Astrocyte (in vitro differentiated cells and primary cell): ENCODE data around the gene SNW1. TPM values are rescaled to one million over a fixed set of nuclear protein-coding genes. Genes with fewer than 3 reads are reported as not detected.
"Not testable (repeated sequence)": the region's sequence is repeated elsewhere in the genome, so short reads cannot be mapped to it uniquely, and the experiment has no call there.

Source experiments
- DNase-seq: peaks from one replicate; pipeline ENCODE4 v3.0.0-alpha.2; 2010; ENCODE audit warnings: low read depth
- FAIRE-seq: peaks from 2 replicates; lab custom pipeline; 2011; peaks lifted over from hg19 to GRCh38; lab: Jason Lieb, UNC
- H2AFZ ChIP-seq: 2 replicates; pipeline ENCODE4 v1.6.0; 2012; ENCODE audit warnings: low read depth, low read length, inconsistent platforms
- H3K27ac ChIP-seq: 2 replicates; pipeline ENCODE4 v1.5.1; 2011; ENCODE audit warnings: low read depth, low read length, inconsistent platforms
- H3K27me3 ChIP-seq: 2 replicates; pipeline ENCODE4 v1.6.0; 2011; ENCODE audit warnings: low read length, inconsistent platforms; ENCODE audit not compliant: insufficient read depth
- H3K36me3 ChIP-seq: 2 replicates; pipeline ENCODE4 v1.5.1; 2011; ENCODE audit warnings: low read length, inconsistent platforms; ENCODE audit not compliant: insufficient read depth
- H3K4me1 ChIP-seq: 2 replicates; pipeline ENCODE4 v1.5.1; 2011; ENCODE audit warnings: low read length, inconsistent platforms; ENCODE audit not compliant: insufficient read depth
- H3K4me2 ChIP-seq: 2 replicates; pipeline ENCODE4 v1.6.0; 2012; ENCODE audit warnings: low read length, inconsistent platforms
- H3K4me3 ChIP-seq: 2 replicates; pipeline ENCODE4 v1.5.1; 2011; ENCODE audit warnings: low read depth, mild to moderate bottlenecking, low read length, inconsistent platforms; ENCODE audit not compliant: insufficient read depth
- H3K79me2 ChIP-seq: 2 replicates; pipeline ENCODE4 v1.6.0; 2012; ENCODE audit warnings: mild to moderate bottlenecking, low read length, inconsistent platforms; ENCODE audit not compliant: insufficient read depth
- H3K9ac ChIP-seq: 2 replicates; pipeline ENCODE4 v1.6.0; 2012; ENCODE audit warnings: mild to moderate bottlenecking, low read length, inconsistent platforms
- H3K9me3 ChIP-seq: 2 replicates; pipeline ENCODE4 v1.5.1; 2012; ENCODE audit warnings: low read depth, mild to moderate bottlenecking, low read length, inconsistent platforms; ENCODE audit not compliant: insufficient read depth
- H4K20me1 ChIP-seq: 2 replicates; pipeline ENCODE4 v1.6.0; 2012; ENCODE audit warnings: low read length, inconsistent platforms; ENCODE audit not compliant: insufficient read depth
- H3K27ac Mint-ChIP-seq: one replicate; pipeline ENCODE4 v1.8.0; 2021; ENCODE audit warnings: mild to moderate bottlenecking, mixed read lengths; ENCODE audit not compliant: unreplicated experiment
- H3K27me3 Mint-ChIP-seq: one replicate; pipeline ENCODE4 v1.8.0; 2021; ENCODE audit warnings: low read depth, mixed read lengths; ENCODE audit not compliant: unreplicated experiment
- H3K36me3 Mint-ChIP-seq: one replicate; pipeline ENCODE4 v1.8.0; 2021; ENCODE audit warnings: low read depth, mixed read lengths; ENCODE audit not compliant: unreplicated experiment
- H3K4me1 Mint-ChIP-seq: one replicate; pipeline ENCODE4 v1.8.0; 2021; ENCODE audit warnings: low read depth, mixed read lengths; ENCODE audit not compliant: unreplicated experiment
- H3K4me3 Mint-ChIP-seq: one replicate; pipeline ENCODE4 v1.8.0; 2021; ENCODE audit warnings: mild to moderate bottlenecking, moderate library complexity, mixed read lengths; ENCODE audit not compliant: unreplicated experiment
- H3K9me3 Mint-ChIP-seq: one replicate; pipeline ENCODE4 v1.8.0; 2021; ENCODE audit warnings: mild to moderate bottlenecking, mixed read lengths; ENCODE audit not compliant: unreplicated experiment
- EZH2 ChIP-seq: IDR thresholded peaks from 2 replicates; pipeline ENCODE4 v1.6.1; 2012; ENCODE audit warnings: mild to moderate bottlenecking, low read length, inconsistent platforms; ENCODE audit not compliant: insufficient read depth
- total RNA-seq: library from RNA; stranded (reverse); gene quantifications from 2 replicates; pipeline ENCODE4 v1.2.1, GENCODE V29; 2021
- TF ChIP-seq, protein P1 (sequence below): IDR thresholded peaks from 2 replicates; pipeline ENCODE4 v1.5.1; 2011; ENCODE audit warnings: low read depth, mild to moderate bottlenecking, inconsistent platforms, low read length, moderate library complexity; ENCODE audit not compliant: insufficient read depth

SNW1 gene
- total RNA-seq, 1 donor from 2014 or later, result 72.9 TPM

DNA sequence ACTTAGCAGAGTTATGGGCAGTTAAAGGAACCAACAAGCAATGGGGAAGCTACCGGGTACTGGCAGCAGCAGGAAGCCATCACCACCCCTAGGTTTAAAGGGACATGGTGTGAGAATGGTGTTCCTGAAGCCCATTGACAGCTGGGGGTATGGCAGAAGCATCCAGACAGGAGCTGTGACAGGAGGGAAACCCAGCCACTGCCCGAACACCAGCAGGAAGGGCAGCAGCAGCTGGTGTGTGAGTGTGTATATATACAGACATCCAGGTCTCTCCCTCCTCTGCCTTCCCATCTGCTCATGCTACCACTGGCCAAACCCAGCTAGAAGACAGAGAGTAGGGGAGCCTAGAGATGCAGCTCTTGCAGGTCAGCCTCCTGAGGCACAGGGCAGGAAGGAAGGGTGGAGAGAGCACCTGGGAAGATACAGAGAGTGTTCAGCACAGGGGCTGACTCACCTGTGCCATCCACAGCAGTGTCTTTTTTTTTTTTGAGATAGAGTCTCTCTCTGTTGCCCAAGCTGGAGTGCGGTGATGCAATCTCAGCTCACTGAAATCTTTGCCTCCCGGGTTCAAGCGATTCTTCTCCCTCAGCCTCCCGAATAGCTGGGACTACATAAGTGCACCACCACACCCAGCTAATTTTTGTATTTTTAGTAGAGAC lies 29.7 kb upstream of the SNW1 start:
- H4K20me1 ChIP-seq, result no peaks in the 10 kb centered on the region
- no peak overlapping the region for H3K4me2 ChIP-seq
- no peak overlapping the region for H3K9ac ChIP-seq
- no peaks in the 10 kb centered on the region for H3K79me2 ChIP-seq
- H3K36me3 ChIP-seq, result no peaks in the 10 kb centered on the region
- TF ChIP-seq EZH2, result no peak
- TF ChIP-seq, protein P1, sequence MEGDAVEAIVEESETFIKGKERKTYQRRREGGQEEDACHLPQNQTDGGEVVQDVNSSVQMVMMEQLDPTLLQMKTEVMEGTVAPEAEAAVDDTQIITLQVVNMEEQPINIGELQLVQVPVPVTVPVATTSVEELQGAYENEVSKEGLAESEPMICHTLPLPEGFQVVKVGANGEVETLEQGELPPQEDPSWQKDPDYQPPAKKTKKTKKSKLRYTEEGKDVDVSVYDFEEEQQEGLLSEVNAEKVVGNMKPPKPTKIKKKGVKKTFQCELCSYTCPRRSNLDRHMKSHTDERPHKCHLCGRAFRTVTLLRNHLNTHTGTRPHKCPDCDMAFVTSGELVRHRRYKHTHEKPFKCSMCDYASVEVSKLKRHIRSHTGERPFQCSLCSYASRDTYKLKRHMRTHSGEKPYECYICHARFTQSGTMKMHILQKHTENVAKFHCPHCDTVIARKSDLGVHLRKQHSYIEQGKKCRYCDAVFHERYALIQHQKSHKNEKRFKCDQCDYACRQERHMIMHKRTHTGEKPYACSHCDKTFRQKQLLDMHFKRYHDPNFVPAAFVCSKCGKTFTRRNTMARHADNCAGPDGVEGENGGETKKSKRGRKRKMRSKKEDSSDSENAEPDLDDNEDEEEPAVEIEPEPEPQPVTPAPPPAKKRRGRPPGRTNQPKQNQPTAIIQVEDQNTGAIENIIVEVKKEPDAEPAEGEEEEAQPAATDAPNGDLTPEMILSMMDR, result no peak
- H3K9me3 ChIP-seq, result no peaks in the 10 kb centered on the region
- no peak overlapping the region for H3K27ac Mint-ChIP-seq
- H3K4me1 Mint-ChIP-seq, result peaks cover 3% of the 10 kb centered on the region
- H3K4me1 ChIP-seq, result no peaks in the 10 kb centered on the region
- H3K4me3 Mint-ChIP-seq, result no peak overlapping the region
- H3K27ac ChIP-seq, result no peak overlapping the region
- H3K4me3 ChIP-seq, result no peak overlapping the region
- no peak for FAIRE-seq
- no peak for DNase-seq
- no peaks in the 10 kb centered on the region for H3K9me3 Mint-ChIP-seq
- no peaks in the 10 kb centered on the region for H3K27me3 Mint-ChIP-seq
- no peaks in the 10 kb centered on the region for H3K36me3 Mint-ChIP-seq
- H3K27me3 ChIP-seq, result peaks cover 2% of the 10 kb centered on the region
- H2AFZ ChIP-seq, result no peak overlapping the region

DNA sequence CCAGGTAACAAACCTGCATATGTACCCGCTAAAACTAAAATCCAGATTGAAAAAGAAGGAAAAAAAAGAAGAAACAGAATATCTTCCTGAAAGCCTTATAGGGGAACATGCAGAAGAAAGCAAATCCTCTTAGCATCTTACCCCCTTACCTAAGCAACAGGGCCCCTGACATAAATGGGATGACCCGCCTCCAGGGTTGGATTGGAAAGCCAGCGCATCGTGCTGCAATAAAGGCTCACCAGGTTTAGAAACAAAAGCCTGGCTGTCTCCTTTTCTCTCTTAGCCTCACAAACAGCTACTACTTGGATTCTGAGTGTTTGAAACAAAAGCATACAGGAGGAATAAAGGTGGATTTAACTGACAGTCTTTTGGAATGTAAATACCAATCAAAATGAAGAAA lies 25.2 kb upstream of the SNW1 start:
- Mint-ChIP-seq H3K36me3 (no peaks in the 10 kb centered on the region), H3K9me3 (no peaks in the 10 kb centered on the region), H3K27ac (no peak overlapping the region), H3K4me3 (no peak overlapping the region), H3K27me3 (no peaks in the 10 kb centered on the region), H3K4me1 (peaks cover 2% of the 10 kb centered on the region)
- Histone ChIP-seq H3K4me1 (no peaks in the 10 kb centered on the region), H3K79me2 (no peaks in the 10 kb centered on the region), H3K36me3 (no peaks in the 10 kb centered on the region), H3K27ac (no peak overlapping the region), H2AFZ (no peak overlapping the region), H3K9ac (no peak overlapping the region), H3K4me2 (no peak overlapping the region), H3K27me3 (peaks cover 2% of the 10 kb centered on the region), H3K9me3 (no peaks in the 10 kb centered on the region), H4K20me1 (no peaks in the 10 kb centered on the region), H3K4me3 (no peak overlapping the region)
- DNase-seq (no peak), FAIRE-seq (no peak)
- TF ChIP-seq EZH2, result no peak
- TF ChIP-seq, protein P1, result no peak

DNA sequence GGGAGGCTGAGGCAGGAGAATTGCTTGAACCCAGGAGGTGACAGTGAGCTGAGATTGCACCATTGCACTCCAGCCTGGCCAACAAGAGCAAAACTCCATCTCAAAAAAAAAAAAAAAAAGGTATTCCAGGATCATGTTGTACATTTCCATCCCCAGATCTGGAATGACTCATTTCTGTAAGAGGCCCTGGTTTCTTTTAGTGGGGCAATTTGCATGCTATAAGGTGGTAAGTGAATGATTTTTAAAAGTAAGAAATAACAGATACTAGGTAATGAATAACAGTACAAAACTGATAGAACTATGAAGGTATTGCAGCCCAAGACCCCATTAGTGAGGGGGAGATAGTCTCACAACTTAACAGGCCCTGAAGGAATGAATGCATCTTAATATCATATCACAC lies 21.2 kb upstream of the SNW1 start:
- H3K4me2 ChIP-seq, result no peak overlapping the region
- no peak overlapping the region for H3K27ac Mint-ChIP-seq
- TF ChIP-seq, protein P1, result no peak
- no peak for TF ChIP-seq EZH2
- H2AFZ ChIP-seq, result no peak overlapping the region
- DNase-seq (no peak), FAIRE-seq (no peak)
- no peaks in the 10 kb centered on the region for H3K36me3 ChIP-seq
- H3K27me3 Mint-ChIP-seq, result no peaks in the 10 kb centered on the region
- no peaks in the 10 kb centered on the region for H4K20me1 ChIP-seq
- H3K9ac ChIP-seq, result no peak overlapping the region
- H3K4me3 ChIP-seq, result no peak overlapping the region
- H3K27me3 ChIP-seq, result no peaks in the 10 kb centered on the region
- no peaks in the 10 kb centered on the region for H3K4me1 ChIP-seq
- no peaks in the 10 kb centered on the region for H3K9me3 Mint-ChIP-seq
- no peaks in the 10 kb centered on the region for H3K79me2 ChIP-seq
- H3K36me3 Mint-ChIP-seq, result no peaks in the 10 kb centered on the region
- no peak overlapping the region for H3K27ac ChIP-seq
- no peaks in the 10 kb centered on the region for H3K9me3 ChIP-seq
- H3K4me3 Mint-ChIP-seq, result no peak overlapping the region
- H3K4me1 Mint-ChIP-seq, result peaks cover 2% of the 10 kb centered on the region

DNA sequence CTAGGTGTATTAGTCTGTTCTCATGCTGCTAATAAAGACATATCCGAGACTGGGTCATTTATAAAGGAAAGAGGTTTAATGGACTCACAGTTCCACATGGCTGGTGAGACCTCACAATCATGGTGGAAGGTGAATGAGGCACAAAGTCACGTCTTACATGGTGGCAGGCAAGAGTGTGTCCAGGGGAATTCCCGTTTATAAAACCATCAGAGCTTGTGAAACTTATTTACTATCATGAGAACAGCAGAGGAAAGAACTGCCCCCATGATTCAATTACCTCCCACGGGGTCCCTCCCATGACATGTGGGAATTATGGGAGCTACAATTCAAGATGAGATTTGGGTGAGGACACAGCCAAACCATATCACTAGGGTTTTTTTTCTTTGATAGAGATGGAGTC lies 13.0 kb upstream of the SNW1 start:
- not testable (repeated sequence) for H3K4me3 Mint-ChIP-seq, H3K79me2 ChIP-seq, H3K4me1 Mint-ChIP-seq, H3K27me3 ChIP-seq, H3K4me2 ChIP-seq, H3K27ac Mint-ChIP-seq, H3K27me3 Mint-ChIP-seq, H3K36me3 ChIP-seq, H3K4me1 ChIP-seq, H3K36me3 Mint-ChIP-seq, FAIRE-seq, H3K9ac ChIP-seq, H3K4me3 ChIP-seq, H2AFZ ChIP-seq, H3K9me3 ChIP-seq, H3K27ac ChIP-seq, DNase-seq, H3K9me3 Mint-ChIP-seq, H4K20me1 ChIP-seq
